M059J (cell line): ENCODE results near the gene PAX6. TPM values are rescaled to one million over a fixed set of nuclear protein-coding genes. Genes with fewer than 3 reads are reported as not detected.
"Not testable (repeated sequence)": the region's sequence is repeated elsewhere in the genome, so short reads cannot be mapped to it uniquely, and the experiment has no call there.

Source experiments
- DNase-seq: peaks from one replicate; pipeline ENCODE4 v3.0.0-alpha.2; 2012; ENCODE audit warnings: low read depth
- total RNA-seq: library from RNA; depleted of rRNA; stranded (reverse); fragments of >200 nt; shearing (Covaris generic); gene quantifications from 2 replicates; pipeline ENCODE4 v1.2.3, GENCODE V29; 2014

PAX6 gene
- total RNA-seq, 1 experiment from 2014 or later: 36.2 TPM

GRCh38 chr11:31767685-31768084, 43.4 kb downstream of the PAX6 start:
- no peak for DNase-seq

DNA sequence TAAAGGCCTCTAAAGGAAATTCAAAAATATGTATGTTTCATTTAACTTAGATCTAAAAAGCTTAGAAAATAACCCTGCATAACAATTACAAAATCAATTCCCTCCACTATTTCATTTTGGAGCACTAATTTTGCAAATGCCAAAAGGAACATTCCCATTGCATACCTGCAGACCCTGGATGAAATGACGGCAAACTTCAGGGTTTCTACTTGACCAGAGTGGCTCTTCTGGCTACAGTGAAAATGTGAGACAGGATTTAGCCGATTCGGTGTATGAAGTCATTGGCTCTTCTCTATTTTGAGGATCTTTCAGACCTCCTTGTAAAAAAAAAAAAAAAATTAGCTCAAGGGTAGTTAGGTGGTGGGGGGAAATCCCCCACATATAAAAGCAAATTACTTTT, 44.1 kb downstream of the PAX6 start:
- no peak for DNase-seq

DNA sequence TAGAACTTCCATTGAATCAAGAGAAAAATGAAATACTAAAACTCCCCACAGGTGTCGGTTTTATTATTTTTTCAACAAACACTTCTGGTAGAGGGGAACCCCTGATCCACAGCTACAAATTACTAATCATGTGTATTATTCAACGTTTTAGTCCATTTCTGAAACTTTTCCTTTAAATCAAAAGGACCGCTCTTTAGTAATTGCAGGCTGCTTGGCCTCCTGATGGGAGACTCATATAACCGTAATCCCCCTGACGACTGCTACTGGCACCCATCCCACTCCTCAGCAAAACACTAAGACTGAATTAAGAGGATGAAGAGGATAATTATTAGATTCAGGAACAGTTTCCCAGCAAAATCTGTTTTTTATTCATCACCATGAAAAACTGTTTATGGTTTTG, 46.4 kb downstream of the PAX6 start:
- no peak for DNase-seq

GRCh38 chr11:31764261-31764660, 46.9 kb downstream of the PAX6 start:
- no peak for DNase-seq

DNA sequence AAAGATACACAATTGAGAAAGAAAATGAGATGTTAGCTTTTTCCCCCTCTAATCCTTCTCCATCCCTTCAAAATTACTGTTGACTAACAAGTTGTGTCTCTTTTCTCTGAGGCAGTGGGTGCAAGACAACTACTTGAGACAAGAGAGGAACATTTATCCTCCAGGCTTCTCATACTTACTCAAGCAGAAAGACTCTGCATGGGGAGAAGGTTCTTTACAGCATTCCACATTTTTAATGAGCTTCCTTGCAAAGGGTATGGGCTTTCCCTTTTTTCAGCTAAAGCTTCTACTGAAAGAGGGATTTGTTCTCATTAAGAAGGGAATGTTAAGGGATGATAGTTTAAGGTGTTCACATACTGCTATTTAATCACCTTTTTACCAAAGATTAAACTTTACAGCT, 47.8 kb downstream of the PAX6 start:
- no peak for DNase-seq

DNA sequence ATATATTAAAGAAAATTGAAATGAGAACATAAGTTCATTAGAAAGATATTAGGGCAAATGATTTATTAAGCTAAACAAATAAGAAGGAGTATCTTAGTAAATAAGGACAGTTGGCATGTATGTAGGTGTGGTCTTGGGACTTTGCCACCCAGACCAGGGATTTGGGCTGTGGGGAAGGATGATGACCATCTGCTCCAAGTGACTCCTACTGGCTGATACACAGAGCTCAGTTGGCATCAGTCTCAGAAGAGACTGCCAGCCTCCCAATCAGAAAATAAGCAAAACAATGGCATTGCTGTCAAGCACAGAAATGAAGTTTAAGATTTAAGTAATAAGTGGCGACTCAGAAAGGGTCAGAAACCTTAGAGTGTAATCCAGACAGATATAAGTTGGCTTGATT, 49.5 kb downstream of the PAX6 start:
- DNase-seq: no peak

DNA sequence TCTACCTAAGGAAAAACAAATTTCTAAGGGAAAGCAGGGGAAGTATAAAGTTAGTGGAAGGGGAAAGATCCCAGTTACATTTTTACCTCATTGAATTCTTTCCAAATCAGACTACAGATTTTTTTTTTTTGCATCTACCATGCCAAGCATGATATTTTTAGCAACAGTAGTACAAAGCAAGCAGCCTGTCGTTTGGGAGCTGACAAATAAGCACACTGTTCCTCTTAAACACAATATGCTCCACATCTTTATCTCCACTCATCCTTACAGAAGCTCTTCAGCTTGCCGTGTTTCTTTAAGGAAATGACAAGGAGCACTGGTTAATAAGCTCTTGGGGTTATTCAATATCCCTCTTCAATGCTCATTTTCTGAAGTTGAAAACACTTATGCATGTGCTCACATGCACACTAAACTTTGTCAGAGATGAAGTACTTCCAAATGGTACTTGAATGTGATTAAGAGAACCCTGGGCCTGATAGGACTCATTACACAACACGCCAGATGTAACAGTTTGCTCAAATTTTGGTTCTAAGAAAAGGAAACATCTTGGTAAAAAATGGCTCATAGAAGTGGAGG, 53.8 kb downstream of the PAX6 start:
- DNase-seq: no peak

DNA sequence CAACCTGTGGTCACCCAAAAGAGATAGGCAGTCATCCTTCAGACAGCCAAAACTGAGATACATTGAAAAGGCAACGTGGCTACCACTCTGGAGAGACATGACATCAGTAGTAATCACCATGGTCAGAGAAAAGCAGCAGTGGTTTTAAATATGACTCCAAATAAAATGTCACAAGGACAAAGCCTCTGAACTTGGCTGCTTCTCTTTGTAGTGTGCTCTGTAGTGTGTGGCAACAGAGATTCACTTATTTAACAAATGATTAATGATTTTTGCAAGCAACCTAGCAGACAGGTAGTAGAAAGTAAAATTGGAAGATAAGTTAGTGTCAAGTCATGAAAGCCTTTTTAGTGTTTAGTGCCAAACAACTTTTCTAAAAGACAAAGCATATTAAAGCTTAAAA, 63.5 kb downstream of the PAX6 start:
- no peak for DNase-seq

- not testable (repeated sequence) for DNase-seq
These were observed 70.3 kb downstream of the PAX6 start for GRCh38 chr11:31740731-31741368.

DNA sequence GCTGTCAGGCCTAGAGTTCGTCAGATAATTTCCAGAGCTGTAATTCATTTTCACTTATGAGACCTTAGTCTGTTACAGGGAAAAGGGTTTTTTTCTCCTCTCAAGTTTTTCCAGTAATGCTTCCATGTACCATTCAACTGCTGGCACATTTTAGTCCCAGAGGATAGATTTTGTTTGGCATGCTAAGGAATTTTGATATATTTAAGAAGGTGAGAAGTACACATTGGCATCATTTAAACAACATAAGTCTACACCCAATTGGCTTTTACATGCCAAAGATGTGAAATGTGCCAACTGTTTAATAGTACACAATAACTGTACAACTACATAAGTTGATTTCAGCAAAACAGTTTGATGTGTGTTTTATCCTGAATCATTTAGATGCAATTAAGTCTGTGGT, 71.0 kb downstream of the PAX6 start:
- DNase-seq: no peak
